HepG2 (cell line): ENCODE data around the gene P2RX6. TPM values are rescaled to one million over a fixed set of nuclear protein-coding genes. Genes with fewer than 3 reads are reported as not detected.
"Not testable (repeated sequence)": the region's sequence is repeated elsewhere in the genome, so short reads cannot be mapped to it uniquely, and the experiment has no call there.

Source experiments
- ATAC-seq: fragments of 200-7000 bp; cut with Tn5 transposase; 3 replicates; pipeline ENCODE4 v1.9.1; 2020; ENCODE audit warnings: mild to moderate bottlenecking, moderate library complexity
- BruUV-seq: library from RNA; stranded (reverse); fragments of 400-500 nt; replicated peaks from 2 replicates; lab custom pipeline; 2021; lab: Mats Ljungman, UMichigan
- CTCF ChIA-PET: fragments of 300-600 bp; formaldehyde crosslinking; extraction: SDS; loops from one replicate; lab custom pipeline; 2021; ENCODE audit warnings: low total read pairs, inconsistent platforms, low intra/inter-chr PET ratio; lab: Yijun Ruan, JAX
- POLR2A ChIA-PET: fragments of 350-600 bp; sonication (Branson Sonifier 250); formaldehyde crosslinking; loops from one replicate; lab custom pipeline; 2020; ENCODE audit warnings: antibody characterized with exemption, inconsistent platforms; lab: Yijun Ruan, JAX
- DNase-seq: peaks from one replicate; pipeline ENCODE4 v3.0.0-alpha.2; 2015; ENCODE audit warnings: low spot score
- FAIRE-seq: peaks from 3 replicates; lab custom pipeline; 2011; peaks lifted over from hg19 to GRCh38; lab: Jason Lieb, UNC
- H2AFZ ChIP-seq: one replicate; pipeline ENCODE4 v1.6.1; 2011; ENCODE audit warnings: low read length, inconsistent platforms
- H3K27ac ChIP-seq: fragments of 300-600 bp; 3 replicates; pipeline ENCODE4 v1.8.0; 2011; ENCODE audit warnings: mixed run types, mild to moderate bottlenecking, mixed read lengths, low read length, inconsistent platforms; ENCODE audit not compliant: insufficient read depth; ENCODE audit errors: extremely low read length
- H3K27me3 ChIP-seq, 2 experiments: fragments of 200-600 bp in 1 of 2; 2 replicates in 1 of 2; 3 replicates in 1 of 2; pipeline versions ENCODE4 v1.6.0 to v1.8.0; 2011; ENCODE audit warnings: low read length in 2 of 2, mild to moderate bottlenecking in 2 of 2, moderate library complexity in 2 of 2, inconsistent platforms in 1 of 2; ENCODE audit not compliant: insufficient read depth in 2 of 2, control insufficient read depth in 1 of 2
- H3K36me3 ChIP-seq, 2 experiments: fragments of 200-600 bp in 1 of 2; replicated peaks in 1 of 2; 2 replicates in 1 of 2; 3 replicates in 1 of 2; pipeline versions ENCODE4 v1.5.1 to v1.8.0; 2011; ENCODE audit warnings: low read length in 2 of 2, inconsistent platforms in 1 of 2; ENCODE audit not compliant: insufficient read depth in 2 of 2, control insufficient read depth in 1 of 2
- H3K4me1 ChIP-seq: 2 replicates; pipeline ENCODE4 v1.5.1; 2012; ENCODE audit warnings: low read length, inconsistent platforms; ENCODE audit not compliant: insufficient read depth
- H3K4me2 ChIP-seq: 2 replicates; pipeline ENCODE4 v1.6.0; 2011; ENCODE audit warnings: low read depth, low read length, inconsistent platforms
- H3K4me3 ChIP-seq, 3 experiments: fragments of 200-600 bp in 1 of 3; sonication (generic), shearing (Covaris generic) in 1 of 3; replicated peaks in 1 of 3; 2 replicates each; pipeline ENCODE4 v1.5.1; 2011 to 2016; ENCODE audit warnings: low read length in 3 of 3, inconsistent platforms in 2 of 3, low read depth in 2 of 3, mild to moderate bottlenecking in 2 of 3, control low read depth in 1 of 3, mixed read lengths in 1 of 3; ENCODE audit not compliant: insufficient read depth in 1 of 3
- H3K79me2 ChIP-seq: one replicate; pipeline ENCODE4 v1.6.1; 2011; ENCODE audit warnings: low read length, inconsistent platforms; ENCODE audit not compliant: insufficient read depth
- H3K9ac ChIP-seq: 2 replicates; pipeline ENCODE4 v1.6.0; 2011; ENCODE audit warnings: mild to moderate bottlenecking, low read depth, low read length, inconsistent platforms; ENCODE audit not compliant: insufficient read depth
- H3K9me3 ChIP-seq: 2 replicates; pipeline ENCODE4 v1.5.1; 2012; ENCODE audit warnings: mild to moderate bottlenecking, low read length
- H4K20me1 ChIP-seq: 2 replicates; pipeline ENCODE4 v1.6.0; 2011; ENCODE audit warnings: inconsistent platforms, mild to moderate bottlenecking, low read length, moderate library complexity; ENCODE audit not compliant: insufficient read depth
- ATRX ChIP-seq: sonication (generic); formaldehyde crosslinking; IDR thresholded peaks from 2 replicates; pipeline ENCODE4 v1.4.0; 2020; ENCODE audit warnings: missing genetic modification reagents, borderline replicate concordance
- DNMT3B ChIP-seq: conservative IDR thresholded peaks from 2 replicates; pipeline ENCODE4 v1.6.1; 2016; ENCODE audit warnings: missing biosample characterization, control low read depth
- KDM3A ChIP-seq: IDR thresholded peaks from 2 replicates; pipeline ENCODE4 v1.6.1; 2018; ENCODE audit warnings: low read depth, missing compliant biosample characterization
- MBD4 ChIP-seq: IDR thresholded peaks from 2 replicates; pipeline ENCODE4 v1.6.1; 2012; ENCODE audit warnings: low read length, inconsistent platforms, borderline replicate concordance
- ZNF335 ChIP-seq: sonication (generic); formaldehyde crosslinking; IDR thresholded peaks from 2 replicates; pipeline ENCODE4 v1.4.0; 2020; ENCODE audit warnings: missing genetic modification reagents
- WGBS: methylation state at CpG from one replicate; pipeline ENCODE4 v1.1.6; 2017; ENCODE audit warnings: low lambda C conversion rate; 5-methylcytosine and 5-hydroxymethylcytosine counted together
- in situ Hi-C: cut with HindIII; loops from 2 replicates; pipeline ENCODE4 v1.10.0; 2017; ENCODE audit warnings: low pct_unique_long_range_greater_than_20kb; ENCODE audit not compliant: extremely low pct_ligation_motif_present
- intact Hi-C: fragments of 100-400 bp; cut with micrococcal nuclease; formaldehyde crosslinking; loops from one replicate; pipeline ENCODE4 v1.10.0; 2022; ENCODE audit not compliant: unreplicated experiment
- polyA plus RNA-seq, 8 experiments: library from polyadenylated mRNA; depleted of rRNA in 3 of 8; stranded (reverse) in 7 of 8; unstranded in 1 of 8; fragments of >200 nt; fragmentation: Illumina TruSeq in 4 of 8; extraction: Trizol in 4 of 8; gene quantifications; 2 replicates each; pipeline versions ENCODE4 v1.2.1 to v1.2.3, GENCODE V29; 2011 to 2016; ENCODE audit warnings: low read depth in 4 of 8, missing spikeins in 1 of 8, mixed read lengths in 1 of 8; ENCODE audit not compliant: insufficient read depth in 1 of 8
- total RNA-seq, 5 experiments: library from RNA; depleted of rRNA; stranded (reverse); fragments of >200 nt; fragmentation: Illumina TruSeq; extraction: Trizol; gene quantifications; 2 replicates each; pipeline ENCODE4 v1.2.3, GENCODE V29; 2016; ENCODE audit warnings: low read depth in 1 of 5

Gene P2RX6
- total and polyA plus RNA-seq, 2 of the 13 experiments (the other 11 are each of a cell fraction or from before 2014, with no cell fraction given): 0.04 to 0.12 TPM

GRCh38 chr22:21069375-21069774 lies 54.4 kb downstream of the P2RX6 start:
- Histone ChIP-seq H3K4me1 (peaks cover 17% of the 10 kb centered on the region), H3K9me3 (no peaks in the 10 kb centered on the region), H4K20me1 (no peaks in the 10 kb centered on the region), H3K79me2 (no peaks in the 10 kb centered on the region), H3K4me3 (no peak overlapping the region), H3K9ac (no peak overlapping the region), H3K27ac (no peak overlapping the region), H3K27me3 (peaks cover 1 to 20% of the 10 kb centered on the region in 2 experiments; a peak in 4 of 5 replicates), H3K4me2 (no peak overlapping the region), H2AFZ (no peak overlapping the region), H3K36me3 (no peaks in the 10 kb centered on the region)
- POLR2A ChIA-PET: interaction anchor here (1.6 kb wide), 1 partner anchor 87 kb away, joined by 3 read pairs; the partner anchor contains the start of gene LZTR1
- 20% methylated on average over 3 of the region's 5 CpGs for WGBS
- ATAC-seq (no peak), DNase-seq (no peak), FAIRE-seq (no peak)
- CTCF ChIA-PET: no interaction called here
- BruUV-seq: no TSS peak
- TF ChIP-seq ZNF335 (CRISPR knock-in tag) (no peak), ATRX (CRISPR knock-in tag) (no peak)
- intact Hi-C loops (no loop called here), in situ Hi-C loops (no loop called here)

DNA sequence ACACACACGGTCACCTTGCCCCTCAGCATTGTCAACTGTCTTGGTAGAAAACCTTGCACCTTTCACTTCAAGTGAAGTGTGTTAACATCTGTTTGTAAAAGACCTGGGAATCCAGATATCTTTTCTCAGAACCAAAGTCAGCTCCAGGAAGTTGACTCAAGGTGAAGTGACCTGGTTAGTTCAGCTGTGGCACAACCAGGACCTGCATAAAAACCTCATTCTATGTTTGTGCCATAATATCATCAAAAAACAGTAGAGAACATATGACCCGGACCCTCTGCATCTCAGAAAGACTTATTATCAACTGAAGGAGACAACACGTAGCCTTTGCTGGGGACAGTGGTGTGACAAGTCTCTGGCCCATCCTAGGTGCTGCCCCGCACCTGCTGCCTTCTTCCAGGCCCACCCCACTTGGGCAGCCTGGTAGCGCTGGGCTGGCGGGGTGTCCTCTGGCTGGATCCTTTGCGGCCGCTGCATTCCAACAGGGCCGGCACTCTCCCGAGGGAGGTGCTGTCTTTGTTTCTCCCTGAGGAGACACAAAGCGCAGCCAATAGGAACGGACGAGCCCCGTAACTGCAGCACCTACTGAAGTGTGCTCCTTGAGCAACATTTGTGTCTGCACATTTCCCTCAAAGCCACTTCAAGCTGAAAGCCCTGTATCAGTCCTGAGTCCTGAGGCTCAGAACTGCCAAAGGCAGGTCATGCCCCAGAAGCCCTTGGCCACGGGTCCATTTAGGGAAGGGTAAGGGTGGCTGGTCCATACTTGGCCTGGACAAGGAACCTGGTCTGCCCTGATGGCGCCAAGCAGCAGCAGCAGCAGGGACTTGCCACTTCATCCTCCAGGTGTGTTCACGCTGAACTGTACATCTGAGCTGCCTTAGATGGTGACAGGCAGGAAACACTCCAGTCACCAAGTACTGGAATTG lies 56.0 kb downstream of the P2RX6 start:
- ATAC-seq (no peak), FAIRE-seq (no peak)
- Histone ChIP-seq H3K36me3 (no peaks in the 10 kb centered on the region), H3K27me3 (peaks cover 3 to 20% of the 10 kb centered on the region in 2 experiments; a peak in 4 of 5 replicates), H3K4me1 (peaks cover 17% of the 10 kb centered on the region), H3K27ac (no peak overlapping the region)
- POLR2A ChIA-PET: no interaction called here
- BruUV-seq: no TSS peak
- no peak for TF ChIP-seq KDM3A
- no peak for TF ChIP-seq DNMT3B
- TF ChIP-seq MBD4: no peak
- TF ChIP-seq, all 625 proteins: peak for 0
- DNase-seq: no peak
- no peaks in the 10 kb centered on the region for H4K20me1 ChIP-seq
- CTCF ChIA-PET: no interaction called here
- no peaks in the 10 kb centered on the region for H3K79me2 ChIP-seq
- H3K4me2 ChIP-seq: no peak overlapping the region
- H2AFZ ChIP-seq: no peak overlapping the region
- no peak overlapping the region for H3K4me3 ChIP-seq
- no peak overlapping the region for H3K9ac ChIP-seq
- WGBS: 57% methylated on average over 9 of the region's 17 CpGs
- H3K9me3 ChIP-seq: no peaks in the 10 kb centered on the region
- in situ Hi-C loops (no loop called here), intact Hi-C loops (no loop called here)

- H3K9me3 ChIP-seq, H3K9ac ChIP-seq, BruUV-seq, H3K4me3 ChIP-seq, FAIRE-seq, DNase-seq, H4K20me1 ChIP-seq, H3K4me2 ChIP-seq, H2AFZ ChIP-seq, intact Hi-C loops, CTCF ChIA-PET, H3K36me3 ChIP-seq, H3K27ac ChIP-seq, in situ Hi-C loops, H3K79me2 ChIP-seq, ATAC-seq, POLR2A ChIA-PET: not testable (repeated sequence)
- peaks cover 12% of the 10 kb centered on the region for H3K4me1 ChIP-seq
- WGBS: 57% methylated on average over 8 of the region's 8 CpGs
- peaks cover 3 to 24% of the 10 kb centered on the region in 2 experiments; a peak in 4 of 5 replicates for H3K27me3 ChIP-seq
Measured at GRCh38 chr22:21071796-21072195, 56.8 kb downstream of the P2RX6 start.
